GM12892 (cell line): ENCODE measurements around the gene ATP6V0A1.

Experiments used
- POLR2AphosphoS5 ChIP-seq: IDR thresholded peaks from 2 replicates; pipeline ENCODE4 v1.6.1; 2011; ENCODE audit warnings: low read depth, low read length, control low read depth
- TAF1 ChIP-seq: IDR thresholded peaks from 2 replicates; pipeline ENCODE4 v1.6.1; 2011; ENCODE audit warnings: low read depth, mild to moderate bottlenecking, control low read depth, low read length, borderline replicate concordance

DNA sequence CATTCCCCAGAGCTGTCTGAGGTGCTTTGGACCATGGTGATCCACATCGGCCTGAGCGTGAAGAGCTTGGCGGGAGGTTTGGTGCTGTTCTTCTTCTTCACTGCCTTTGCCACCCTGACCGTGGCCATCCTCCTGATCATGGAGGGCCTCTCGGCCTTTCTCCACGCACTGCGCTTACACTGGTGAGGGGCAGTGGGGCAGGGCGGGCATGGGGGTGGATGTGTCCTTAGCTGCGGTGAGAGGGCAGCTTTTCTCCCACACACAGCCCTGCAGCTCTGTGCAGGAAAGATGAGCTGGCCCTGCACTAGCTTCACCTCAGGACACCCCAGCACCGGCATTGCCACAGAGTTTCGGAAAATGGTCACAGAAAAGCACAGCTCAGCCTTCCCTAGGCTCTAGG, 55.6 kb downstream of the ATP6V0A1 start:
- TF ChIP-seq POLR2AphosphoS5: no peak
- TF ChIP-seq TAF1: no peak
